CD4-positive, alpha-beta T cell treated with Interleukin-17A for 4 hours (primary cell): ENCODE results near the gene C16orf90.

Experiments
- DNase-seq: peaks from one replicate; pipeline ENCODE4 v3.0.0-alpha.2; 2020; ENCODE audit warnings: mixed read lengths

Gene C16orf90

GRCh38 chr16:3495176-3495575, at the start of gene C16orf90:
C16orf90 (minus strand) TSS chr16:3495489; CDS start chr16:3495421, 68 bp downstream.
- DNase-seq: no peak

- DNase-seq: no peak
Measured at GRCh38 chr16:3542601-3543373, 47.5 kb upstream of the C16orf90 start.

GRCh38 chr16:3541527-3542155, 46.4 kb upstream of the C16orf90 start:
- DNase-seq: no peak

- peak; percentile 29 for DNase-seq
Measured at GRCh38 chr16:3538222-3538621, 42.9 kb upstream of the C16orf90 start.

- no peak for DNase-seq
Measured at GRCh38 chr16:3536851-3537250, 41.6 kb upstream of the C16orf90 start.

- no peak for DNase-seq
Measured at GRCh38 chr16:3536271-3536731, 41.0 kb upstream of the C16orf90 start.

GRCh38 chr16:3534126-3534525, 38.8 kb upstream of the C16orf90 start:
- no peak for DNase-seq

- DNase-seq: no peak
Measured at GRCh38 chr16:3532741-3533140, 37.5 kb upstream of the C16orf90 start.

GRCh38 chr16:3530371-3530914, 35.2 kb upstream of the C16orf90 start:
- no peak for DNase-seq

- DNase-seq: no peak
Measured at GRCh38 chr16:3529175-3529574, 33.9 kb upstream of the C16orf90 start.

GRCh38 chr16:3528406-3528805, 33.1 kb upstream of the C16orf90 start:
- no peak for DNase-seq

GRCh38 chr16:3527216-3527829, 32.0 kb upstream of the C16orf90 start:
- DNase-seq: peak; percentile 64

GRCh38 chr16:3525951-3526350, 30.7 kb upstream of the C16orf90 start:
- DNase-seq: no peak

- no peak for DNase-seq
Measured at GRCh38 chr16:3523281-3523680, 28.0 kb upstream of the C16orf90 start.

- no peak for DNase-seq
Measured at GRCh38 chr16:3520841-3521240, 25.6 kb upstream of the C16orf90 start.

- DNase-seq: no peak
Measured at GRCh38 chr16:3520413-3520812, 25.1 kb upstream of the C16orf90 start.

GRCh38 chr16:3519581-3519980, 24.3 kb upstream of the C16orf90 start:
- DNase-seq: no peak

- DNase-seq: no peak
Measured at GRCh38 chr16:3518986-3519348, 23.7 kb upstream of the C16orf90 start.

GRCh38 chr16:3518292-3518985, 23.1 kb upstream of the C16orf90 start:
- no peak for DNase-seq

- no peak for DNase-seq
Measured at GRCh38 chr16:3515897-3516296, 20.6 kb upstream of the C16orf90 start.

- DNase-seq: no peak
Measured at GRCh38 chr16:3514621-3515020, 19.3 kb upstream of the C16orf90 start.

GRCh38 chr16:3513892-3514583, 18.7 kb upstream of the C16orf90 start:
- no peak for DNase-seq
